ENCODE data around the gene ARL3.
"Not testable (repeated sequence)": the region's sequence is repeated elsewhere in the genome, so short reads cannot be mapped to it uniquely, and the experiment has no call there.

ARL3 gene

GRCh38 chr10:102696736-102697135 lies 17.5 kb downstream of the ARL3 start:
- Histone ChIP-seq H3K36me3 (ENCODE audit: insufficient read depth, low read length) (peaks cover 28% of the 10 kb centered on the region), H3K27ac (ENCODE audit: low read depth, low read length) (no peak overlapping the region)

GRCh38 chr10:102695401-102695800 lies 18.8 kb downstream of the ARL3 start:
- not testable (repeated sequence) for H3K27ac ChIP-seq (ENCODE audit: low read depth, low read length); H3K4me3 ChIP-seq (ENCODE audit: low read depth in 1 of 2, low read length in 2 of 2); H3K4me1 ChIP-seq (ENCODE audit: insufficient read depth, low read length); H3K27me3 ChIP-seq (ENCODE audit: control insufficient read depth in 1 of 2, insufficient read depth in 2 of 2, low read length in 2 of 2); H3K9me3 ChIP-seq (ENCODE audit: low read length); H3K9ac ChIP-seq (ENCODE audit: low read length)
- peaks cover 28% of the 10 kb centered on the region for H3K36me3 ChIP-seq (ENCODE audit: insufficient read depth, low read length)

More at GRCh38 chr10:102696736-102697135, 17.5 kb downstream of the ARL3 start:
- no peak overlapping the region for H3K4me3 ChIP-seq (ENCODE audit: low read depth in 1 of 2, low read length in 2 of 2)
- no peaks in the 10 kb centered on the region for H3K4me1 ChIP-seq (ENCODE audit: insufficient read depth, low read length)
- H3K9ac ChIP-seq (ENCODE audit: low read length), result no peak overlapping the region
- no peaks in the 10 kb centered on the region for H3K9me3 ChIP-seq (ENCODE audit: low read length)
- no peaks in the 10 kb centered on the region for H3K27me3 ChIP-seq (ENCODE audit: control insufficient read depth in 1 of 2, insufficient read depth in 2 of 2, low read length in 2 of 2)

- peaks cover 4% of the 10 kb centered on the region for H3K36me3 ChIP-seq (ENCODE audit: insufficient read depth, low read length)
These were observed 22.7 kb downstream of the ARL3 start for GRCh38 chr10:102691285-102692066.

GRCh38 chr10:102683736-102684135 lies 30.5 kb downstream of the ARL3 start:
- H3K9ac ChIP-seq (ENCODE audit: low read length), result no peak overlapping the region
- no peaks in the 10 kb centered on the region for H3K4me1 ChIP-seq (ENCODE audit: insufficient read depth, low read length)
- no peak overlapping the region for H3K4me3 ChIP-seq (ENCODE audit: low read depth in 1 of 2, low read length in 2 of 2)
- H3K36me3 ChIP-seq (ENCODE audit: insufficient read depth, low read length), result peaks cover 12% of the 10 kb centered on the region
- no peak overlapping the region for H3K27ac ChIP-seq (ENCODE audit: low read depth, low read length)
- no peaks in the 10 kb centered on the region for H3K9me3 ChIP-seq (ENCODE audit: low read length)
- no peaks in the 10 kb centered on the region for H3K27me3 ChIP-seq (ENCODE audit: control insufficient read depth in 1 of 2, insufficient read depth in 2 of 2, low read length in 2 of 2)

More at GRCh38 chr10:102691285-102692066, 22.7 kb downstream of the ARL3 start:
- Histone ChIP-seq H3K27ac (ENCODE audit: low read depth, low read length) (no peak overlapping the region), H3K4me1 (ENCODE audit: insufficient read depth, low read length) (no peaks in the 10 kb centered on the region), H3K9ac (ENCODE audit: low read length) (no peak overlapping the region), H3K4me3 (ENCODE audit: low read depth in 1 of 2, low read length in 2 of 2) (no peak overlapping the region), H3K9me3 (ENCODE audit: low read length) (no peaks in the 10 kb centered on the region), H3K27me3 (ENCODE audit: control insufficient read depth in 1 of 2, insufficient read depth in 2 of 2, low read length in 2 of 2) (no peaks in the 10 kb centered on the region)

- Histone ChIP-seq H3K9me3 (ENCODE audit: low read length) (no peaks in the 10 kb centered on the region), H3K9ac (ENCODE audit: low read length) (no peak overlapping the region), H3K27me3 (ENCODE audit: control insufficient read depth in 1 of 2, insufficient read depth in 2 of 2, low read length in 2 of 2) (no peaks in the 10 kb centered on the region), H3K36me3 (ENCODE audit: insufficient read depth, low read length) (peaks cover 12% of the 10 kb centered on the region), H3K27ac (ENCODE audit: low read depth, low read length) (no peak overlapping the region), H3K4me1 (ENCODE audit: insufficient read depth, low read length) (no peaks in the 10 kb centered on the region), H3K4me3 (ENCODE audit: low read depth in 1 of 2, low read length in 2 of 2) (no peak overlapping the region)
These were observed 31.2 kb downstream of the ARL3 start for GRCh38 chr10:102682981-102683380.

- H3K27me3 ChIP-seq (ENCODE audit: control insufficient read depth in 1 of 2, insufficient read depth in 2 of 2, low read length in 2 of 2), result no peaks in the 10 kb centered on the region
- no peak overlapping the region for H3K27ac ChIP-seq (ENCODE audit: low read depth, low read length)
- no peak overlapping the region for H3K4me3 ChIP-seq (ENCODE audit: low read depth in 1 of 2, low read length in 2 of 2)
- H3K9me3 ChIP-seq (ENCODE audit: low read length), result no peaks in the 10 kb centered on the region
- no peak overlapping the region for H3K9ac ChIP-seq (ENCODE audit: low read length)
- peaks cover 12% of the 10 kb centered on the region for H3K36me3 ChIP-seq (ENCODE audit: insufficient read depth, low read length)
- peaks cover 1% of the 10 kb centered on the region for H3K4me1 ChIP-seq (ENCODE audit: insufficient read depth, low read length)
These were observed 31.8 kb downstream of the ARL3 start for GRCh38 chr10:102682416-102682815.

- Histone ChIP-seq H3K27ac (ENCODE audit: low read depth, low read length) (no peak overlapping the region), H3K4me3 (ENCODE audit: low read depth in 1 of 2, low read length in 2 of 2) (no peak overlapping the region), H3K9me3 (ENCODE audit: low read length) (no peaks in the 10 kb centered on the region), H3K36me3 (ENCODE audit: insufficient read depth, low read length) (peaks cover 12% of the 10 kb centered on the region), H3K27me3 (ENCODE audit: control insufficient read depth in 1 of 2, insufficient read depth in 2 of 2, low read length in 2 of 2) (no peaks in the 10 kb centered on the region), H3K9ac (ENCODE audit: low read length) (no peak overlapping the region), H3K4me1 (ENCODE audit: insufficient read depth, low read length) (peaks cover 9% of the 10 kb centered on the region)
These were observed 32.5 kb downstream of the ARL3 start for GRCh38 chr10:102681696-102682095.

- no peaks in the 10 kb centered on the region for H3K27me3 ChIP-seq (ENCODE audit: control insufficient read depth in 1 of 2, insufficient read depth in 2 of 2, low read length in 2 of 2)
- H3K36me3 ChIP-seq (ENCODE audit: insufficient read depth, low read length), result peaks cover 4% of the 10 kb centered on the region
- H3K9me3 ChIP-seq (ENCODE audit: low read length), result no peaks in the 10 kb centered on the region
- H3K4me3 ChIP-seq (ENCODE audit: low read depth in 1 of 2, low read length in 2 of 2), result no peak overlapping the region
- no peak overlapping the region for H3K9ac ChIP-seq (ENCODE audit: low read length)
- H3K4me1 ChIP-seq (ENCODE audit: insufficient read depth, low read length), result peaks cover 24% of the 10 kb centered on the region
- no peak overlapping the region for H3K27ac ChIP-seq (ENCODE audit: low read depth, low read length)
These were observed 34.6 kb downstream of the ARL3 start for GRCh38 chr10:102679596-102679995.

GRCh38 chr10:102678842-102679289 lies 35.3 kb downstream of the ARL3 start:
- Histone ChIP-seq H3K9ac (ENCODE audit: low read length) (no peak overlapping the region), H3K27me3 (ENCODE audit: control insufficient read depth in 1 of 2, insufficient read depth in 2 of 2, low read length in 2 of 2) (no peaks in the 10 kb centered on the region), H3K9me3 (ENCODE audit: low read length) (no peaks in the 10 kb centered on the region), H3K27ac (ENCODE audit: low read depth, low read length) (no peak overlapping the region), H3K4me3 (ENCODE audit: low read depth in 1 of 2, low read length in 2 of 2) (no peak overlapping the region), H3K36me3 (ENCODE audit: insufficient read depth, low read length) (peaks cover 4% of the 10 kb centered on the region), H3K4me1 (ENCODE audit: insufficient read depth, low read length) (peaks cover 29% of the 10 kb centered on the region)

GRCh38 chr10:102678068-102678400 lies 36.2 kb downstream of the ARL3 start:
- H3K9ac ChIP-seq (ENCODE audit: low read length), result no peak overlapping the region
- no peaks in the 10 kb centered on the region for H3K27me3 ChIP-seq (ENCODE audit: control insufficient read depth in 1 of 2, insufficient read depth in 2 of 2, low read length in 2 of 2)
- peaks cover 4% of the 10 kb centered on the region for H3K36me3 ChIP-seq (ENCODE audit: insufficient read depth, low read length)
- H3K9me3 ChIP-seq (ENCODE audit: low read length), result no peaks in the 10 kb centered on the region
- no peak overlapping the region for H3K27ac ChIP-seq (ENCODE audit: low read depth, low read length)
- peaks cover 33% of the 10 kb centered on the region for H3K4me1 ChIP-seq (ENCODE audit: insufficient read depth, low read length)
- no peak overlapping the region for H3K4me3 ChIP-seq (ENCODE audit: low read depth in 1 of 2, low read length in 2 of 2)

GRCh38 chr10:102677331-102678067 lies 36.7 kb downstream of the ARL3 start:
- H3K36me3 ChIP-seq (ENCODE audit: insufficient read depth, low read length), result peaks cover 4% of the 10 kb centered on the region
- H3K27ac ChIP-seq (ENCODE audit: low read depth, low read length), result no peak overlapping the region
- H3K4me1 ChIP-seq (ENCODE audit: insufficient read depth, low read length), result peaks cover 33% of the 10 kb centered on the region
- no peaks in the 10 kb centered on the region for H3K27me3 ChIP-seq (ENCODE audit: control insufficient read depth in 1 of 2, insufficient read depth in 2 of 2, low read length in 2 of 2)
- H3K9ac ChIP-seq (ENCODE audit: low read length), result no peak overlapping the region
- H3K9me3 ChIP-seq (ENCODE audit: low read length), result no peaks in the 10 kb centered on the region
- no peak overlapping the region for H3K4me3 ChIP-seq (ENCODE audit: low read depth in 1 of 2, low read length in 2 of 2)
